SK-N-SH treated with all-trans-retinoic acid at 6 μM for 48 hours (cell line): ENCODE data around the gene CCSER1.

Experiments used
- ATAC-seq: fragments of 200-7000 bp; cut with Tn5 transposase; 3 replicates; pipeline ENCODE4 v1.9.1; 2020; ENCODE audit warnings: mild to moderate bottlenecking, moderate library complexity
- ARNTL ChIP-seq: fragments of 450-650 bp; formaldehyde crosslinking; IDR thresholded peaks from 2 replicates; pipeline ENCODE4 v1.5.0; 2020; ENCODE audit warnings: low read depth, mild to moderate bottlenecking, moderate library complexity, borderline replicate concordance
- BACH2 ChIP-seq: fragments of 250-450 bp; sonication (Bioruptor Pico); IDR thresholded peaks from 2 replicates; pipeline ENCODE4 v1.9.0; 2021; ENCODE audit warnings: mild to moderate bottlenecking, borderline replicate concordance
- ESRRG ChIP-seq: fragments of 250-450 bp; sonication (Bioruptor Pico); IDR thresholded peaks from 2 replicates; pipeline ENCODE4 v1.6.1; 2021; ENCODE audit warnings: mild to moderate bottlenecking
- GLIS3 ChIP-seq: fragments of 250-450 bp; sonication (Bioruptor Pico); IDR thresholded peaks from 2 replicates; pipeline ENCODE4 v1.5.0; 2020; ENCODE audit warnings: mild to moderate bottlenecking, moderate library complexity
- ISL1 ChIP-seq: fragments of 250-450 bp; sonication (Bioruptor Pico); IDR thresholded peaks from 2 replicates; pipeline ENCODE4 v2.1.2; 2022; ENCODE audit warnings: mild to moderate bottlenecking, moderate library complexity
- OSR1 ChIP-seq: fragments of 250-450 bp; sonication (Bioruptor Pico); IDR thresholded peaks from 2 replicates; pipeline ENCODE4 v1.8.0; 2022; ENCODE audit warnings: moderate library complexity, mild to moderate bottlenecking, inconsistent platforms
- PPARA ChIP-seq: fragments of 250-450 bp; sonication (Bioruptor Pico); IDR thresholded peaks from 2 replicates; pipeline ENCODE4 v1.5.0; 2020; ENCODE audit warnings: mild to moderate bottlenecking, borderline replicate concordance
- RARB ChIP-seq: fragments of 250-450 bp; sonication (Bioruptor Pico); IDR thresholded peaks from 2 replicates; pipeline ENCODE4 v1.8.0; 2021; ENCODE audit warnings: mild to moderate bottlenecking, moderate library complexity
- SNAI2 ChIP-seq: fragments of 250-450 bp; sonication (Bioruptor Pico); IDR thresholded peaks from 2 replicates; pipeline ENCODE4 v1.5.0; 2020; ENCODE audit warnings: mild to moderate bottlenecking, moderate library complexity
- ZC3H10 ChIP-seq: fragments of 250-450 bp; sonication (Bioruptor Pico); IDR thresholded peaks from 2 replicates; pipeline ENCODE4 v1.5.1; 2021; ENCODE audit warnings: mild to moderate bottlenecking, moderate library complexity
- ZFP3 ChIP-seq: fragments of 250-450 bp; sonication (Bioruptor Pico); IDR thresholded peaks from 2 replicates; pipeline ENCODE4 v1.5.0; 2020; ENCODE audit warnings: mild to moderate bottlenecking, moderate library complexity
- ZFP30 ChIP-seq: fragments of 450-650 bp; formaldehyde crosslinking; IDR thresholded peaks from 2 replicates; pipeline ENCODE4 v1.5.0; 2022; ENCODE audit warnings: mild to moderate bottlenecking, moderate library complexity
- ZNF565 ChIP-seq: fragments of 450-650 bp; formaldehyde crosslinking; conservative IDR thresholded peaks from 2 replicates; pipeline ENCODE4 v1.5.0; 2020; ENCODE audit warnings: low read depth, mild to moderate bottlenecking, moderate library complexity
- ZNF70 ChIP-seq: fragments of 450-650 bp; formaldehyde crosslinking; IDR thresholded peaks from 2 replicates; pipeline ENCODE4 v1.5.0; 2020; ENCODE audit warnings: mild to moderate bottlenecking, moderate library complexity
- ZNF8 ChIP-seq: fragments of 450-650 bp; formaldehyde crosslinking; IDR thresholded peaks from 2 replicates; pipeline ENCODE4 v1.5.0; 2020; ENCODE audit warnings: mild to moderate bottlenecking, moderate library complexity
- TF ChIP-seq, protein P1 (sequence below): fragments of 250-450 bp; sonication (Bioruptor Pico); IDR thresholded peaks from 2 replicates; pipeline ENCODE4 v1.8.0; 2021; ENCODE audit warnings: low read depth, mild to moderate bottlenecking, moderate library complexity, borderline replicate concordance
- TF ChIP-seq, protein P2 (sequence below): fragments of 250-450 bp; sonication (Bioruptor Pico); IDR thresholded peaks from 2 replicates; pipeline ENCODE4 v1.5.1; 2020; ENCODE audit warnings: low read depth, mild to moderate bottlenecking, moderate library complexity
- TF ChIP-seq, protein P3 (sequence below): fragments of 250-450 bp; sonication (Bioruptor Pico); IDR thresholded peaks from 2 replicates; pipeline ENCODE4 v1.5.0; 2020; ENCODE audit warnings: mild to moderate bottlenecking, moderate library complexity
- TF ChIP-seq, protein P4 (sequence below): fragments of 250-450 bp; sonication (Bioruptor Pico); IDR thresholded peaks from 2 replicates; pipeline ENCODE4 v1.8.0; 2020; ENCODE audit warnings: mild to moderate bottlenecking, moderate library complexity, borderline replicate concordance

CCSER1 gene

DNA sequence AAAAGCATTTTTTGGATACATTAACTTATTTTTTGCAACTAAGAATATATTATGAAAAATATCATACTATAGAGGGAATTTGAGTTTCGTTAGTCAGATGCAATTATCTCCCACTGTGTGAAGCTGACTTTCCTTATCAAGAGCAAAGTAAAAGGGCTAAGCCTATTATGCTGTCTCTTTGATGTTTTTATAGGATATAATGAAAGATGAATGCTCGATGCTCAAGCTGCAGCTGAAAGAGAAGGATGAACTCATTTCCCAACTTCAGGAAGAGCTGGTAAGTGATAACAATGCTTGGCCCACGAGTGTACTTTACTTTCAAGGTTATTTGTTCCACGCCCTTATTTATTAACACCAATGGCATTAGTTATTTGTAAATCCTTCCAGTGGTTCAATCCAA, 688.4 kb downstream of the CCSER1 start (continued):
- TF ChIP-seq, protein P1, sequence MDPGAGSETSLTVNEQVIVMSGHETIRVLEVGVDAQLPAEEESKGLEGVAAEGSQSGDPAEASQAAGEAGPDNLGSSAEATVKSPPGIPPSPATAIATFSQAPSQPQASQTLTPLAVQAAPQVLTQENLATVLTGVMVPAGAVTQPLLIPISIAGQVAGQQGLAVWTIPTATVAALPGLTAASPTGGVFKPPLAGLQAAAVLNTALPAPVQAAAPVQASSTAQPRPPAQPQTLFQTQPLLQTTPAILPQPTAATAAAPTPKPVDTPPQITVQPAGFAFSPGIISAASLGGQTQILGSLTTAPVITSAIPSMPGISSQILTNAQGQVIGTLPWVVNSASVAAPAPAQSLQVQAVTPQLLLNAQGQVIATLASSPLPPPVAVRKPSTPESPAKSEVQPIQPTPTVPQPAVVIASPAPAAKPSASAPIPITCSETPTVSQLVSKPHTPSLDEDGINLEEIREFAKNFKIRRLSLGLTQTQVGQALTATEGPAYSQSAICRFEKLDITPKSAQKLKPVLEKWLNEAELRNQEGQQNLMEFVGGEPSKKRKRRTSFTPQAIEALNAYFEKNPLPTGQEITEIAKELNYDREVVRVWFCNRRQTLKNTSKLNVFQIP (CRISPR knock-in tag) = no peak
- TF ChIP-seq GLIS3 (CRISPR knock-in tag) (no peak), RARB (CRISPR knock-in tag) (no peak), ARNTL (CRISPR knock-in tag) (no peak), ZNF8 (no peak), ESRRG (no peak)
- TF ChIP-seq, all 23 proteins: peak for 0

DNA sequence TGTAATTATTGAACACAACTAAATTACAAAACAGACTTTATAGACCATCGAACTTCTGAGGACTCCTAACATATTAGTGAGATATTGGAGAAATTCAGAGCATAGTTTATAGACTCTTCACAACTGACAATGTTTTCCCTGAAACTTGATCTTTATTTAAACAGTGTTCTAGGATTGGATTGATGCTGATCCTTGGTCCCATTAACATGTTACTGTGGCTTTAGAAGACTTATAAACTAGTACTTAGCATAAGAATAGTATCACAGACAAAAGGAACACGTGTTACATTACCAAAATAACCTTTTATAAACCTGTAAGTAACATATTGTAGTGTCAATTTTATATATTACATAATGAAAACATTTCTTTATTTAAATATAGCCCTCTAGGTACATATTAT, 689.6 kb downstream of the CCSER1 start:
- no peak for ATAC-seq

DNA sequence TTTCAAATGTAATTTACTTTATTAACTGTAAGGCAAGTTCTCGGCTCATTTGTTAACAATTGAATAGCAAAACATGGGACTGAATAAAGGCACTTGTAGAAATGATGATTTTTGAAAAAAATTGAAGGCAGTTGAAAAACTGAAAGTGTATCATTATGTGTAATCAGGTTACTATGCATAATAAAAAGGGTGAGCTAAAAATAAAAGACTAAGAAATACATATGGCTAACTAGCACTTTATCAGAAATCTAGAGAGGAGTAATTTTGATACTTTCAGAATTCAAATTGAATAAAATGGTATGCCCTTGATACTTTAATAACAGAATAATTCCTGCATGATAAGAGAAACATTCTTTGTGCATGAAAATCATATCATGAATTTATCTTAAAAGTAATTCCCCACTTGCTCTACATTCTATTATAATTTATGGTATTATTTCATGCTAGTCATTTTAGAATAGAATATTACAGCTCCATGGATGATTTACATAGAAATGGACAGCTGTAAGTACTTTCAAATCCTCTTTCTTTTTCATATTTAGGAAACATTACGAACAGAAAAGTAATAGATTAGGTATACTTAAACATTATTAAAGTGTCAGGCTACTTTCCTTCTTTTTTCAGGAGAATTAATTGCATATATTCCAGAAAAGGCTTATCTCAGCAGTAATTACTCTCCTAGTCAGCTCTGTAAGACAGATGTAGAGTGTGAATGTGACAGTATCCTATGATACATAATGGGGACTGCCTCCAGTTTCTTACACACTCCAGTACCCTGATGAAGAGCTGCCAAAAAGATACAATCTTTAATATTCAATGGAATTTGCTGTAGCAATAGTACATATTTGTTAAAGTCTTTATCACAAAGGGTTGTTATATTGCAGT, 697.3 kb downstream of the CCSER1 start:
- TF ChIP-seq ESRRG (no peak), ZFP30 (no peak), ISL1 (CRISPR knock-in tag) (peak; percentile 74), ZNF8 (no peak), ZC3H10 (CRISPR knock-in tag) (no peak)
- ATAC-seq = no peak

More for the DNA sequence above, 689.6 kb downstream of the CCSER1 start:
- TF ChIP-seq, protein P1 (CRISPR knock-in tag) = no peak
- TF ChIP-seq ARNTL (CRISPR knock-in tag) (no peak), ZFP30 (no peak), ISL1 (CRISPR knock-in tag) (no peak), ZNF8 (no peak), GLIS3 (CRISPR knock-in tag) (no peak), ZFP3 (CRISPR knock-in tag) (no peak), OSR1 (no peak), ZC3H10 (CRISPR knock-in tag) (no peak), SNAI2 (CRISPR knock-in tag) (no peak), ESRRG (no peak), BACH2 (no peak), PPARA (CRISPR knock-in tag) (no peak), ZNF565 (CRISPR knock-in tag) (no peak), ZNF70 (CRISPR knock-in tag) (no peak)
- TF ChIP-seq, protein P2, sequence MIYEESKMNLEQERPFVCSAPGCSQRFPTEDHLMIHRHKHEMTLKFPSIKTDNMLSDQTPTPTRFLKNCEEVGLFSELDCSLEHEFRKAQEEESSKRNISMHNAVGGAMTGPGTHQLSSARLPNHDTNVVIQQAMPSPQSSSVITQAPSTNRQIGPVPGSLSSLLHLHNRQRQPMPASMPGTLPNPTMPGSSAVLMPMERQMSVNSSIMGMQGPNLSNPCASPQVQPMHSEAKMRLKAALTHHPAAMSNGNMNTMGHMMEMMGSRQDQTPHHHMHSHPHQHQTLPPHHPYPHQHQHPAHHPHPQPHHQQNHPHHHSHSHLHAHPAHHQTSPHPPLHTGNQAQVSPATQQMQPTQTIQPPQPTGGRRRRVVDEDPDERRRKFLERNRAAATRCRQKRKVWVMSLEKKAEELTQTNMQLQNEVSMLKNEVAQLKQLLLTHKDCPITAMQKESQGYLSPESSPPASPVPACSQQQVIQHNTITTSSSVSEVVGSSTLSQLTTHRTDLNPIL (CRISPR knock-in tag) = no peak
- TF ChIP-seq, protein P3, sequence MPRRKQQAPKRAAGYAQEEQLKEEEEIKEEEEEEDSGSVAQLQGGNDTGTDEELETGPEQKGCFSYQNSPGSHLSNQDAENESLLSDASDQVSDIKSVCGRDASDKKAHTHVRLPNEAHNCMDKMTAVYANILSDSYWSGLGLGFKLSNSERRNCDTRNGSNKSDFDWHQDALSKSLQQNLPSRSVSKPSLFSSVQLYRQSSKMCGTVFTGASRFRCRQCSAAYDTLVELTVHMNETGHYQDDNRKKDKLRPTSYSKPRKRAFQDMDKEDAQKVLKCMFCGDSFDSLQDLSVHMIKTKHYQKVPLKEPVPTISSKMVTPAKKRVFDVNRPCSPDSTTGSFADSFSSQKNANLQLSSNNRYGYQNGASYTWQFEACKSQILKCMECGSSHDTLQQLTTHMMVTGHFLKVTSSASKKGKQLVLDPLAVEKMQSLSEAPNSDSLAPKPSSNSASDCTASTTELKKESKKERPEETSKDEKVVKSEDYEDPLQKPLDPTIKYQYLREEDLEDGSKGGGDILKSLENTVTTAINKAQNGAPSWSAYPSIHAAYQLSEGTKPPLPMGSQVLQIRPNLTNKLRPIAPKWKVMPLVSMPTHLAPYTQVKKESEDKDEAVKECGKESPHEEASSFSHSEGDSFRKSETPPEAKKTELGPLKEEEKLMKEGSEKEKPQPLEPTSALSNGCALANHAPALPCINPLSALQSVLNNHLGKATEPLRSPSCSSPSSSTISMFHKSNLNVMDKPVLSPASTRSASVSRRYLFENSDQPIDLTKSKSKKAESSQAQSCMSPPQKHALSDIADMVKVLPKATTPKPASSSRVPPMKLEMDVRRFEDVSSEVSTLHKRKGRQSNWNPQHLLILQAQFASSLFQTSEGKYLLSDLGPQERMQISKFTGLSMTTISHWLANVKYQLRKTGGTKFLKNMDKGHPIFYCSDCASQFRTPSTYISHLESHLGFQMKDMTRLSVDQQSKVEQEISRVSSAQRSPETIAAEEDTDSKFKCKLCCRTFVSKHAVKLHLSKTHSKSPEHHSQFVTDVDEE (CRISPR knock-in tag) = no peak
- TF ChIP-seq, protein P4, sequence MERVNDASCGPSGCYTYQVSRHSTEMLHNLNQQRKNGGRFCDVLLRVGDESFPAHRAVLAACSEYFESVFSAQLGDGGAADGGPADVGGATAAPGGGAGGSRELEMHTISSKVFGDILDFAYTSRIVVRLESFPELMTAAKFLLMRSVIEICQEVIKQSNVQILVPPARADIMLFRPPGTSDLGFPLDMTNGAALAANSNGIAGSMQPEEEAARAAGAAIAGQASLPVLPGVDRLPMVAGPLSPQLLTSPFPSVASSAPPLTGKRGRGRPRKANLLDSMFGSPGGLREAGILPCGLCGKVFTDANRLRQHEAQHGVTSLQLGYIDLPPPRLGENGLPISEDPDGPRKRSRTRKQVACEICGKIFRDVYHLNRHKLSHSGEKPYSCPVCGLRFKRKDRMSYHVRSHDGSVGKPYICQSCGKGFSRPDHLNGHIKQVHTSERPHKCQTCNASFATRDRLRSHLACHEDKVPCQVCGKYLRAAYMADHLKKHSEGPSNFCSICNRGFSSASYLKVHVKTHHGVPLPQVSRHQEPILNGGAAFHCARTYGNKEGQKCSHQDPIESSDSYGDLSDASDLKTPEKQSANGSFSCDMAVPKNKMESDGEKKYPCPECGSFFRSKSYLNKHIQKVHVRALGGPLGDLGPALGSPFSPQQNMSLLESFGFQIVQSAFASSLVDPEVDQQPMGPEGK (CRISPR knock-in tag) = no peak
